HCT116 (cell line): ENCODE data around the gene ASXL2. TPM values are rescaled to one million over a fixed set of nuclear protein-coding genes. Genes with fewer than 3 reads are reported as not detected.

ENCODE experiments used
- ATAC-seq: fragments of 200-7000 bp; cut with Tn5 transposase; 2 replicates; pipeline ENCODE4 v1.9.1; 2020; ENCODE audit warnings: mild to moderate bottlenecking, moderate library complexity
- BruUV-seq: library from RNA; stranded (reverse); fragments of 400-500 nt; replicated peaks from 2 replicates; lab custom pipeline; 2021; lab: Mats Ljungman, UMichigan
- CTCF ChIA-PET: fragments of 300-600 bp; sonication (Branson Sonifier 250); formaldehyde crosslinking; loops from one replicate; lab custom pipeline; 2021; ENCODE audit warnings: antibody characterized with exemption; lab: Charles Lee
- POLR2A ChIA-PET: fragments of 300-600, 350-600 bp; sonication (Branson Sonifier 250); formaldehyde crosslinking; loops from one replicate; lab custom pipeline; 2021; ENCODE audit warnings: antibody characterized with exemption; lab: Charles Lee
- RAD21 ChIA-PET, 2 experiments: fragments of 300-600 bp; sonication (Branson Sonifier 250); formaldehyde crosslinking; loops; one replicate each; lab custom pipeline; 2023; ENCODE audit warnings: low total read pairs in 2 of 2; ENCODE audit not compliant: uncharacterized antibody in 2 of 2, unreplicated experiment in 2 of 2, low non-redundant PET in 1 of 2; lab: Charles Lee
- DNase-seq: peaks from one replicate; pipeline ENCODE4 v3.0.0-alpha.2; 2010; ENCODE audit warnings: low read depth, low spot score
- H2AFZ ChIP-seq: fragments of 200-600 bp; shearing (Covaris generic), sonication (generic); 2 replicates; pipeline ENCODE4 v1.6.1; 2017; ENCODE audit warnings: low read depth, mixed run types, mixed read lengths, antibody characterized with exemption, low read length; ENCODE audit not compliant: poor library complexity, severe bottlenecking
- H3K27ac ChIP-seq: 2 replicates; pipeline ENCODE4 v1.5.1; 2012; ENCODE audit warnings: low read depth, low read length
- H3K27me3 ChIP-seq: fragments of 200-600 bp; sonication (generic); 2 replicates; pipeline ENCODE4 v1.6.1; 2016; ENCODE audit warnings: mixed run types, low read length, mixed read lengths; ENCODE audit not compliant: insufficient read depth
- H3K36me3 ChIP-seq, 2 experiments: fragments of 200-500 bp in 1 of 2; fragments of 200-600 bp in 1 of 2; sonication (Bioruptor generic) in 1 of 2; sonication (generic) in 1 of 2; 2 replicates each; pipeline versions ENCODE4 v1.5.1 to v1.6.1; 2014 to 2016; ENCODE audit warnings: low read length in 2 of 2, inconsistent platforms in 1 of 2, mixed read lengths in 1 of 2, mixed run types in 1 of 2; ENCODE audit not compliant: insufficient read depth in 2 of 2, control insufficient read depth in 1 of 2
- H3K4me1 ChIP-seq, 2 experiments: fragments of 200-600 bp in 1 of 2; sonication (generic) in 1 of 2; 2 replicates each; pipeline versions ENCODE4 v1.5.1 to v1.6.1; 2012 to 2017; ENCODE audit warnings: low read length in 2 of 2, inconsistent platforms in 1 of 2, mild to moderate bottlenecking in 1 of 2, mixed read lengths in 1 of 2, mixed run types in 1 of 2, moderate library complexity in 1 of 2; ENCODE audit not compliant: insufficient read depth in 2 of 2, control insufficient read depth in 1 of 2
- H3K4me2 ChIP-seq: fragments of 200-600 bp; sonication (generic); 2 replicates; pipeline ENCODE4 v1.6.1; 2017; ENCODE audit warnings: mixed run types, low read length, mixed read lengths
- H3K4me3 ChIP-seq, 2 experiments: fragments of 200-600 bp in 1 of 2; sonication (generic) in 1 of 2; replicated peaks in 1 of 2; 2 replicates each; pipeline ENCODE4 v1.5.1; 2011 to 2016; ENCODE audit warnings: low read length in 2 of 2, control low read depth in 1 of 2, low read depth in 1 of 2, mild to moderate bottlenecking in 1 of 2, mixed read lengths in 1 of 2, mixed run types in 1 of 2
- H3K79me2 ChIP-seq: fragments of 200-600 bp; sonication (generic); 2 replicates; pipeline ENCODE4 v1.6.1; 2017; ENCODE audit warnings: mild to moderate bottlenecking, mixed run types, low read length, moderate library complexity, mixed read lengths; ENCODE audit not compliant: insufficient read depth
- H3K9ac ChIP-seq: fragments of 200-600 bp; sonication (generic); 2 replicates; pipeline ENCODE4 v1.6.1; 2016; ENCODE audit warnings: low read length, mixed read lengths
- H3K9me2 ChIP-seq: fragments of 200-600 bp; sonication (generic), shearing (Covaris generic); 2 replicates; pipeline ENCODE4 v1.6.1; 2017; ENCODE audit warnings: mixed run types, mild to moderate bottlenecking, moderate library complexity; ENCODE audit not compliant: insufficient read depth
- H3K9me3 ChIP-seq, 2 experiments: fragments of 200-500 bp in 1 of 2; fragments of 200-600 bp in 1 of 2; sonication (Bioruptor generic) in 1 of 2; sonication (generic) in 1 of 2; 2 replicates each; pipeline ENCODE4 v1.6.1; 2014 to 2017; ENCODE audit warnings: low read length in 2 of 2, mixed read lengths in 2 of 2, inconsistent platforms in 1 of 2, low read depth in 1 of 2, mild to moderate bottlenecking in 1 of 2, mixed run types in 1 of 2, moderate library complexity in 1 of 2; ENCODE audit not compliant: control insufficient read depth in 1 of 2, insufficient read depth in 1 of 2
- H4K20me1 ChIP-seq: fragments of 200-600 bp; sonication (generic), shearing (Covaris generic); 2 replicates; pipeline ENCODE4 v1.6.1; 2017; ENCODE audit warnings: mixed run types, mild to moderate bottlenecking, moderate library complexity; ENCODE audit not compliant: insufficient read depth
- CBX3 ChIP-seq: IDR thresholded peaks from 2 replicates; pipeline ENCODE4 v1.6.1; 2012; ENCODE audit warnings: low read depth
- CEBPB ChIP-seq: IDR thresholded peaks from 2 replicates; pipeline ENCODE4 v1.6.1; 2012; ENCODE audit warnings: low read depth
- EGR1 ChIP-seq: IDR thresholded peaks from 2 replicates; pipeline ENCODE4 v1.6.1; 2012; ENCODE audit warnings: low read depth
- EZH2 ChIP-seq: fragments of 200-600 bp; sonication (generic); IDR thresholded peaks from 2 replicates; pipeline ENCODE4 v1.6.1; 2017; ENCODE audit warnings: antibody characterized with exemption, mixed run types
- EZH2phosphoT487 ChIP-seq: fragments of 200-600 bp; IDR thresholded peaks from 2 replicates; pipeline ENCODE4 v1.6.1; 2018; ENCODE audit warnings: antibody characterized with exemption, borderline replicate concordance
- JUND ChIP-seq: IDR thresholded peaks from 2 replicates; pipeline ENCODE4 v1.6.1; 2012
- POLR2A ChIP-seq: IDR thresholded peaks from 2 replicates; pipeline ENCODE4 v1.7.0; 2011; ENCODE audit warnings: borderline replicate concordance; ENCODE audit not compliant: insufficient read depth, insufficient read length; ENCODE audit errors: extremely low read depth
- POLR2AphosphoS5 ChIP-seq: IDR thresholded peaks from 2 replicates; pipeline ENCODE4 v1.6.1; 2011; ENCODE audit warnings: mild to moderate bottlenecking, low read depth, low read length, moderate library complexity
- SIN3A ChIP-seq: IDR thresholded peaks from 2 replicates; pipeline ENCODE4 v1.6.1; 2012; ENCODE audit warnings: low read depth
- SP1 ChIP-seq: IDR thresholded peaks from 2 replicates; pipeline ENCODE4 v1.6.1; 2012; ENCODE audit warnings: low read depth
- SRF ChIP-seq: IDR thresholded peaks from 2 replicates; pipeline ENCODE4 v1.6.1; 2012; ENCODE audit warnings: low read depth
- ZFX ChIP-seq: fragments of 450-650 bp; IDR thresholded peaks from 2 replicates; pipeline ENCODE4 v1.6.1; 2017
- ZNF274 ChIP-seq: fragments of 200-500 bp; sonication (Bioruptor generic); IDR thresholded peaks from 2 replicates; pipeline ENCODE4 v1.6.1; 2014; ENCODE audit warnings: mild to moderate bottlenecking, low read depth, low read length, inconsistent platforms
- intact Hi-C: fragments of 100-400 bp; cut with micrococcal nuclease; formaldehyde crosslinking; loops from 2 replicates; pipeline ENCODE4 v1.10.0; 2022
- total RNA-seq: library from RNA; stranded (reverse); gene quantifications from one replicate; pipeline ENCODE4 v1.2.1, GENCODE V29; 2021; ENCODE audit not compliant: unreplicated experiment
- TF ChIP-seq, protein P1 (sequence below): IDR thresholded peaks from 2 replicates; pipeline ENCODE4 v1.6.1; 2012; ENCODE audit warnings: low read depth
- TF ChIP-seq, protein P2 (sequence below): IDR thresholded peaks from 2 replicates; pipeline ENCODE4 v1.6.1; 2012
- TF ChIP-seq, protein P3 (sequence below): IDR thresholded peaks from 2 replicates; pipeline ENCODE4 v1.6.1; 2011; ENCODE audit warnings: mild to moderate bottlenecking, low read length, moderate library complexity; ENCODE audit not compliant: insufficient replicate concordance; ENCODE audit errors: extremely low read depth

Gene ASXL2
- total RNA-seq, 1 experiment from 2014 or later = 29.2 TPM

DNA sequence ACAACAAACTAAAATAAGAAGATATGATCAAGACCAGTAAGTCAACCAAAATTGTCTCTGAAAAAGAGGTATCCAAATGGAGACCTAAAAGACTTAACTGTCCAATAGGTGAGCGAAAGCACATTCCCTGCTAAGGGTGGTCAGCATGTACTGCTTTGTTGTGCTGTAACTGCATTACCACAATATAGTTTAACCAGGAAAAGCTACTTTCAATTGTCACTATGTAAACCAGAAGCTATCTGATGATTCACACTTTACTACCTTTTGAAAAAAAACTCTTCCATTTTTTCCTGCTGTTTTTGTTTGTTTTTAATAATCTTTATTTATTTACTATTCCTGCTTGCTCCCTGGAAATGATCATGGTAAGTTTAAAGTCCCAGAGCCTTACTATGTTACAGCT is 36.1 kb downstream of the ASXL2 start:
- Histone ChIP-seq H4K20me1 (no peaks in the 10 kb centered on the region), H3K9me2 (no peaks in the 10 kb centered on the region), H3K4me1 (no peaks in the 10 kb centered on the region), H3K4me2 (no peak overlapping the region), H3K27ac (no peak overlapping the region), H2AFZ (no peak overlapping the region), H3K4me3 (no peak overlapping the region), H3K79me2 (peaks cover 16% of the 10 kb centered on the region), H3K9ac (no peak overlapping the region), H3K27me3 (no peaks in the 10 kb centered on the region), H3K36me3 (no peaks in the 10 kb centered on the region), H3K9me3 (no peaks in the 10 kb centered on the region)
- no peak for ATAC-seq
- ChIA-PET POLR2A (interaction anchor here (0.7 kb wide), 1 partner anchor 50 kb away, joined by 3 read pairs; no protein-coding TSS in a partner anchor), RAD21 (no interaction called here), CTCF (interaction anchor here (1.2 to 2.6 kb wide), 2 partner anchors 10 to 235 kb away, joined by 3 to 8 read pairs; no protein-coding TSS in a partner anchor)
- TF ChIP-seq POLR2A (no peak), SP1 (no peak), JUND (no peak)
- no TSS peak for BruUV-seq
- no peak for DNase-seq
- intact Hi-C loops = no loop called here

DNA sequence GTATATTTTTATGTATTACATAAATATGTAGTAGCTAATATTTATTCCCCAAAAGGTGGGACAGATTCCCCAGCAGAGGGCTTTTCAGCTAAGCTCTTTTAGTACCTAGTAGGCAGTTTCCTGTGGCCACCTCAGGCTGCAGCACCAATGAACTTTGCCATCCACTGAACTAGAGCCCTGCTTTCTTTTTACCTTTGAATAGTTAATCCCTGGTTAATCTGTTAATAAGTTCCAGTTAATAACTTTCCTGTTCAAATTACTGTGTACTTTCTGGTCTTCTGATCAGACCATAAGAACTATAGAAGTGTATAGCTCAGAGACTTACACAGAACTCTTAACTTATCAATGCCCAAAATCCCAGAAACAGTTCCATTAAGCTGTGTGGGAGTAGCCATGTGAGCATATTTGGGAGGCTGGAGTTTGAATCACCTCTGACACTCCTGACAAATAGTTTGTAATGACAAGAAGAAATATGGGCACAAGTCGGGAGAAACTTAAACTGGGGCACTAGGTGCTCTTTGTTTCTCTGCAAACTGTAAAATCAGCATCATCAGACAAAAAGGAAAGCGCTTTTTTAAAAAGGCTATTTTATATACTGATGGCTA is 40.0 kb downstream of the ASXL2 start:
- H3K27ac ChIP-seq = no peak overlapping the region
- CTCF ChIA-PET = no interaction called here
- TF ChIP-seq EZH2 = no peak
- no peak for TF ChIP-seq EGR1
- TF ChIP-seq, protein P1, sequence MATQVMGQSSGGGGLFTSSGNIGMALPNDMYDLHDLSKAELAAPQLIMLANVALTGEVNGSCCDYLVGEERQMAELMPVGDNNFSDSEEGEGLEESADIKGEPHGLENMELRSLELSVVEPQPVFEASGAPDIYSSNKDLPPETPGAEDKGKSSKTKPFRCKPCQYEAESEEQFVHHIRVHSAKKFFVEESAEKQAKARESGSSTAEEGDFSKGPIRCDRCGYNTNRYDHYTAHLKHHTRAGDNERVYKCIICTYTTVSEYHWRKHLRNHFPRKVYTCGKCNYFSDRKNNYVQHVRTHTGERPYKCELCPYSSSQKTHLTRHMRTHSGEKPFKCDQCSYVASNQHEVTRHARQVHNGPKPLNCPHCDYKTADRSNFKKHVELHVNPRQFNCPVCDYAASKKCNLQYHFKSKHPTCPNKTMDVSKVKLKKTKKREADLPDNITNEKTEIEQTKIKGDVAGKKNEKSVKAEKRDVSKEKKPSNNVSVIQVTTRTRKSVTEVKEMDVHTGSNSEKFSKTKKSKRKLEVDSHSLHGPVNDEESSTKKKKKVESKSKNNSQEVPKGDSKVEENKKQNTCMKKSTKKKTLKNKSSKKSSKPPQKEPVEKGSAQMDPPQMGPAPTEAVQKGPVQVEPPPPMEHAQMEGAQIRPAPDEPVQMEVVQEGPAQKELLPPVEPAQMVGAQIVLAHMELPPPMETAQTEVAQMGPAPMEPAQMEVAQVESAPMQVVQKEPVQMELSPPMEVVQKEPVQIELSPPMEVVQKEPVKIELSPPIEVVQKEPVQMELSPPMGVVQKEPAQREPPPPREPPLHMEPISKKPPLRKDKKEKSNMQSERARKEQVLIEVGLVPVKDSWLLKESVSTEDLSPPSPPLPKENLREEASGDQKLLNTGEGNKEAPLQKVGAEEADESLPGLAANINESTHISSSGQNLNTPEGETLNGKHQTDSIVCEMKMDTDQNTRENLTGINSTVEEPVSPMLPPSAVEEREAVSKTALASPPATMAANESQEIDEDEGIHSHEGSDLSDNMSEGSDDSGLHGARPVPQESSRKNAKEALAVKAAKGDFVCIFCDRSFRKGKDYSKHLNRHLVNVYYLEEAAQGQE = no peak
- TF ChIP-seq SP1 = no peak
- TF ChIP-seq CBX3 = no peak
- TF ChIP-seq ZNF274 = no peak
- TF ChIP-seq SIN3A = no peak
- no peak for TF ChIP-seq SRF
- no peak for TF ChIP-seq CEBPB
- TF ChIP-seq, protein P2, sequence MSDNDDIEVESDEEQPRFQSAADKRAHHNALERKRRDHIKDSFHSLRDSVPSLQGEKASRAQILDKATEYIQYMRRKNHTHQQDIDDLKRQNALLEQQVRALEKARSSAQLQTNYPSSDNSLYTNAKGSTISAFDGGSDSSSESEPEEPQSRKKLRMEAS = no peak
- no peak for TF ChIP-seq ZFX
- TF ChIP-seq JUND = no peak
- TF ChIP-seq, protein P3, sequence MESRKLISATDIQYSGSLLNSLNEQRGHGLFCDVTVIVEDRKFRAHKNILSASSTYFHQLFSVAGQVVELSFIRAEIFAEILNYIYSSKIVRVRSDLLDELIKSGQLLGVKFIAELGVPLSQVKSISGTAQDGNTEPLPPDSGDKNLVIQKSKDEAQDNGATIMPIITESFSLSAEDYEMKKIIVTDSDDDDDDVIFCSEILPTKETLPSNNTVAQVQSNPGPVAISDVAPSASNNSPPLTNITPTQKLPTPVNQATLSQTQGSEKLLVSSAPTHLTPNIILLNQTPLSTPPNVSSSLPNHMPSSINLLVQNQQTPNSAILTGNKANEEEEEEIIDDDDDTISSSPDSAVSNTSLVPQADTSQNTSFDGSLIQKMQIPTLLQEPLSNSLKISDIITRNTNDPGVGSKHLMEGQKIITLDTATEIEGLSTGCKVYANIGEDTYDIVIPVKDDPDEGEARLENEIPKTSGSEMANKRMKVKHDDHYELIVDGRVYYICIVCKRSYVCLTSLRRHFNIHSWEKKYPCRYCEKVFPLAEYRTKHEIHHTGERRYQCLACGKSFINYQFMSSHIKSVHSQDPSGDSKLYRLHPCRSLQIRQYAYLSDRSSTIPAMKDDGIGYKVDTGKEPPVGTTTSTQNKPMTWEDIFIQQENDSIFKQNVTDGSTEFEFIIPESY = no peak
- no peak for TF ChIP-seq EZH2phosphoT487
- no peak for TF ChIP-seq POLR2AphosphoS5

More for the DNA sequence above, 40.0 kb downstream of the ASXL2 start:
- ChIA-PET POLR2A (interaction anchor here (2.6 kb wide), 1 partner anchor 15 kb away, joined by 5 read pairs; no protein-coding TSS in a partner anchor), RAD21 (no interaction called here)
- Histone ChIP-seq H3K9ac (no peak overlapping the region), H3K4me1 (no peaks in the 10 kb centered on the region), H4K20me1 (no peaks in the 10 kb centered on the region), H3K36me3 (no peaks in the 10 kb centered on the region), H2AFZ (no peak overlapping the region), H3K4me2 (no peak overlapping the region), H3K79me2 (peaks cover 13% of the 10 kb centered on the region; the same call in 1 of the 2 replicates), H3K27me3 (no peaks in the 10 kb centered on the region), H3K9me2 (no peaks in the 10 kb centered on the region), H3K9me3 (no peaks in the 10 kb centered on the region), H3K4me3 (no peak overlapping the region)
- no peak for ATAC-seq
- no peak for DNase-seq
- no TSS peak for BruUV-seq
- intact Hi-C loops = no loop called here
